GM12878 (cell line): ENCODE results near the gene MIER1. TPM values are rescaled to one million over a fixed set of nuclear protein-coding genes. Genes with fewer than 3 reads are reported as not detected.

Experiments
- ATAC-seq: fragments of 200-7000 bp; cut with Tn5 transposase; 3 replicates; pipeline ENCODE4 v1.9.1; 2020; ENCODE audit warnings: mild to moderate bottlenecking, moderate library complexity
- BruUV-seq: library from RNA; stranded (reverse); fragments of 400-500 nt; replicated peaks from 2 replicates; lab custom pipeline; 2021; lab: Mats Ljungman, UMichigan
- CTCF ChIA-PET: fragments of 300-600 bp; sonication (Branson Sonifier 250); formaldehyde crosslinking; extraction: SDS; loops from one replicate; lab custom pipeline; 2021; ENCODE audit warnings: inconsistent platforms; lab: Yijun Ruan, JAX
- POLR2A ChIA-PET: fragments of 350-600 bp; formaldehyde crosslinking; extraction: SDS; loops from one replicate; lab custom pipeline; 2021; ENCODE audit warnings: inconsistent platforms; lab: Charles Lee
- RAD21 ChIA-PET: fragments of 300-600 bp; sonication (Branson Sonifier 250); formaldehyde crosslinking; loops from one replicate; lab custom pipeline; 2023; ENCODE audit warnings: antibody characterized with exemption; ENCODE audit not compliant: unreplicated experiment; lab: Charles Lee
- SMC1A ChIA-PET: fragments of 300-600 bp; sonication (Branson Sonifier 250); formaldehyde crosslinking; loops from one replicate; lab custom pipeline; 2023; ENCODE audit not compliant: unreplicated experiment, uncharacterized antibody; lab: Charles Lee
- DNase-seq: peaks from one replicate; pipeline ENCODE4 v3.0.0-alpha.2; 2011; ENCODE audit warnings: low read depth, low spot score
- FAIRE-seq: peaks from 3 replicates; lab custom pipeline; 2011; peaks lifted over from hg19 to GRCh38; lab: Jason Lieb, UNC
- H2AFZ ChIP-seq: 2 replicates; pipeline ENCODE4 v1.6.0; 2011; ENCODE audit warnings: low read depth, low read length, control low read depth; ENCODE audit not compliant: control insufficient read depth
- H3K27ac ChIP-seq: 2 replicates; pipeline ENCODE4 v1.5.1; 2011; ENCODE audit warnings: control low read depth; ENCODE audit not compliant: control insufficient read depth, insufficient read depth
- H3K27me3 ChIP-seq, 2 experiments: replicated peaks in 1 of 2; 2 replicates each; pipeline versions ENCODE4 v1.6.0 to v1.6.1; 2011; ENCODE audit warnings: low read length in 1 of 2; ENCODE audit not compliant: control insufficient read depth in 2 of 2, insufficient read depth in 2 of 2
- H3K36me3 ChIP-seq, 2 experiments: 2 replicates each; pipeline ENCODE4 v1.5.1; 2011; ENCODE audit warnings: low read length in 1 of 2; ENCODE audit not compliant: control insufficient read depth in 2 of 2, insufficient read depth in 2 of 2
- H3K4me1 ChIP-seq: 2 replicates; pipeline ENCODE4 v1.6.1; 2011; ENCODE audit warnings: mild to moderate bottlenecking, low read length, moderate library complexity, mixed read lengths; ENCODE audit not compliant: control insufficient read depth, insufficient read depth
- H3K4me2 ChIP-seq: 2 replicates; pipeline ENCODE4 v1.6.0; 2011; ENCODE audit warnings: control low read depth; ENCODE audit not compliant: control insufficient read depth, insufficient read depth
- H3K4me3 ChIP-seq: fragments of 200-600 bp; sonication (generic); 2 replicates; pipeline ENCODE4 v1.5.1; 2016
- H3K79me2 ChIP-seq: 2 replicates; pipeline ENCODE4 v1.6.0; 2011; ENCODE audit warnings: low read length; ENCODE audit not compliant: control insufficient read depth, insufficient read depth
- H3K9ac ChIP-seq: 2 replicates; pipeline ENCODE4 v1.8.0; 2011; ENCODE audit warnings: low read length, control low read depth, mixed read lengths; ENCODE audit not compliant: control insufficient read depth, insufficient read depth
- H3K9me3 ChIP-seq: replicated peaks from 3 replicates; pipeline ENCODE4 v1.5.1; 2011; ENCODE audit warnings: mild to moderate bottlenecking, low read length; ENCODE audit not compliant: control insufficient read depth, insufficient read depth
- H4K20me1 ChIP-seq: 2 replicates; pipeline ENCODE4 v1.6.0; 2011; ENCODE audit not compliant: control insufficient read depth, insufficient read depth
- CBFB ChIP-seq: IDR thresholded peaks from 2 replicates; pipeline ENCODE4 v1.6.1; 2016; ENCODE audit warnings: antibody characterized with exemption, low read depth
- CREM ChIP-seq: IDR thresholded peaks from 2 replicates; pipeline ENCODE4 v1.6.1; 2014; ENCODE audit warnings: antibody characterized with exemption, low read depth
- DPF2 ChIP-seq: fragments of 450-650 bp; IDR thresholded peaks from 2 replicates; pipeline ENCODE4 v1.6.1; 2017; ENCODE audit warnings: mild to moderate bottlenecking
- GABPA ChIP-seq: IDR thresholded peaks from 2 replicates; pipeline ENCODE4 v1.6.1; 2014; ENCODE audit warnings: antibody characterized with exemption, low read depth, mild to moderate bottlenecking, inconsistent platforms
- IRF4 ChIP-seq: IDR thresholded peaks from 2 replicates; pipeline ENCODE4 v1.6.1; 2011; ENCODE audit warnings: low read depth, low read length
- MTA3 ChIP-seq: IDR thresholded peaks from 2 replicates; pipeline ENCODE4 v1.6.1; 2012; ENCODE audit warnings: low read length, inconsistent platforms, borderline replicate concordance
- NFXL1 ChIP-seq: fragments of 450-650 bp; IDR thresholded peaks from 2 replicates; pipeline ENCODE4 v1.6.1; 2017; ENCODE audit warnings: antibody characterized with exemption, mild to moderate bottlenecking, borderline replicate concordance
- NR2F1 ChIP-seq: fragments of 450-650 bp; conservative IDR thresholded peaks from 2 replicates; pipeline ENCODE4 v1.6.1; 2017; ENCODE audit warnings: mild to moderate bottlenecking
- RB1 ChIP-seq: fragments of 450-650 bp; formaldehyde crosslinking; IDR thresholded peaks from 2 replicates; pipeline ENCODE4 v1.6.1; 2017; ENCODE audit warnings: mild to moderate bottlenecking, borderline replicate concordance
- SRF ChIP-seq, 2 experiments: IDR thresholded peaks; 2 replicates each; pipeline ENCODE4 v1.6.1; 2011; ENCODE audit warnings: low read depth in 2 of 2, low read length in 2 of 2, mild to moderate bottlenecking in 1 of 2, moderate library complexity in 1 of 2
- WGBS: methylation state at CpG from one replicate; pipeline ENCODE4 v1.1.6; 2016; ENCODE audit warnings: low lambda C conversion rate; ENCODE audit not compliant: insufficient replicate concordance, insufficient coverage; ENCODE audit errors: missing lambda C conversion rate; 5-methylcytosine and 5-hydroxymethylcytosine counted together
- in situ Hi-C: fragments of 300-500 bp; cut with MboI; formaldehyde crosslinking; loops from 9 replicates; pipeline ENCODE4 v1.14.3; 2018; ENCODE audit warnings: mixed read lengths
- intact Hi-C: fragments of 100-400 bp; cut with micrococcal nuclease; formaldehyde crosslinking; loops from one replicate; pipeline ENCODE4 v1.14.2; 2022; ENCODE audit not compliant: unreplicated experiment
- polyA plus RNA-seq, 11 experiments: library from polyadenylated mRNA; depleted of rRNA in 4 of 11; unstranded in 6 of 11; stranded (reverse) in 5 of 11; fragments of >200 nt; fragmentation: Nextera tagmentation in 4 of 11; fragmentation: Illumina TruSeq in 1 of 11; extraction: Ambion mirVana in 4 of 11; extraction: Trizol in 1 of 11; gene quantifications; 1 replicate in 1 of 11; 2 replicates in 10 of 11; pipeline versions ENCODE4 v1.2.1 to v1.2.3, GENCODE V29; 2011 to 2016; ENCODE audit warnings: inconsistent platforms in 2 of 11, missing spikeins in 2 of 11, low read depth in 1 of 11
- total RNA-seq, 4 experiments: library from RNA; depleted of rRNA in 3 of 4; stranded (reverse); fragments of >200 nt in 3 of 4; fragmentation: Illumina TruSeq in 1 of 4; extraction: Trizol in 1 of 4; gene quantifications; 2 replicates each; pipeline versions ENCODE4 v1.2.1 to v1.2.3, GENCODE V29; 2013 to 2021
- TF ChIP-seq, protein P1 (sequence below): IDR thresholded peaks from 2 replicates; pipeline ENCODE4 v1.6.1; 2011; ENCODE audit warnings: borderline replicate concordance, low read depth, mild to moderate bottlenecking, moderate library complexity, low read length; ENCODE audit not compliant: insufficient read depth, poor library complexity, severe bottlenecking
- TF ChIP-seq, protein P2 (sequence below): IDR thresholded peaks from 2 replicates; pipeline ENCODE4 v1.6.1; 2012; ENCODE audit warnings: improper control_type of control experiment, low read depth, low read length; ENCODE audit not compliant: insufficient replicate concordance
- TF ChIP-seq, protein P3 (sequence below): IDR thresholded peaks from 2 replicates; pipeline ENCODE4 v1.6.1; 2012; ENCODE audit warnings: low read depth, low read length, improper control_type of control experiment

Gene MIER1
- total and polyA plus RNA-seq, 10 of the 15 experiments (the other 5 are each of a cell fraction or from before 2014, with no cell fraction given) = 13.6 to 39.8 (median 25.7) TPM

DNA sequence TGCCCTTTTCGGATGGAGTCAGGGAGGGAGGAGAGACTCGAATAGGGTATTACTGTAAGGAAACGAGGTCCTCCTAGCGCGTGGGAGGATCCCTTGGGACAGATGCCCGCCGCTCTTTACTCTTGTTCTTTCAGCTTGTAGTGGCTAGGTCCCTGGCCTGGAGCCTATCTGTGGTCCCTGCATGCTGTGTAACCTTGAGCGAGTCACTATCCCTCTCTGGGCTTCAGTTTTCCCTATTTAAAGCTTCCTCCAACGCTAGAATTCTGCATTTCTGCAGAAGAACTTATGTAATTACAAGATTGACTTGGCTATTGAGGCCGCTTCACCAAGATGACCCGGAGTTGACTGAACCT lies 744 bp downstream of the MIER1 start (continued):
- TF ChIP-seq, protein P1, sequence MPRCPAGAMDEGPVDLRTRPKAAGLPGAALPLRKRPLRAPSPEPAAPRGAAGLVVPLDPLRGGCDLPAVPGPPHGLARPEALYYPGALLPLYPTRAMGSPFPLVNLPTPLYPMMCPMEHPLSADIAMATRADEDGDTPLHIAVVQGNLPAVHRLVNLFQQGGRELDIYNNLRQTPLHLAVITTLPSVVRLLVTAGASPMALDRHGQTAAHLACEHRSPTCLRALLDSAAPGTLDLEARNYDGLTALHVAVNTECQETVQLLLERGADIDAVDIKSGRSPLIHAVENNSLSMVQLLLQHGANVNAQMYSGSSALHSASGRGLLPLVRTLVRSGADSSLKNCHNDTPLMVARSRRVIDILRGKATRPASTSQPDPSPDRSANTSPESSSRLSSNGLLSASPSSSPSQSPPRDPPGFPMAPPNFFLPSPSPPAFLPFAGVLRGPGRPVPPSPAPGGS = no peak
- TF ChIP-seq, all 136 proteins: peak for 8

DNA sequence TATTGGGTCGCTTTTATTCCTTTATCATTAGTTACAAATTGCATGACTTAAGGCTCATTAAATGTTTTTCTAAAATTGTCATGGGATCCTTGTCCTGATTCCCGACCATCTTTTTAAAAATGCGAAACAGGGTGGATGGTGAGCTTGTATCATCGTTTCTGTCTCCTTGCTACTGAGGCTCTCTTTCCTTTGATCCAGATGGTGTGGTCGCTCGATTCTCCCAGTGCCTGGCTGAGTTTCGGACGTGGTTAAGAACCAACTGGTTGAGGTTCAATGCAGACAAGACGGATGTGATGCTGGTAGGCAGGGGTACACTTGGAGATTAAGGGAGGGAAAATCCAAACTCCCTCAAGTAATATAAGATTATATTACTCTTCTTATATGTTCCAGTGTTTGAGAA lies 1.2 kb downstream of the MIER1 start:
- Histone ChIP-seq H2AFZ (no peak overlapping the region), H3K79me2 (peaks cover 66% of the 10 kb centered on the region), H3K4me1 (peaks cover 10% of the 10 kb centered on the region; the same call in 1 of the 2 replicates), H3K27ac (peak overlapping the region; percentile 83), H3K27me3 (no peaks in the 10 kb centered on the region), H3K9ac (peak overlapping the region; percentile 66), H3K9me3 (no peaks in the 10 kb centered on the region), H3K4me3 (peak overlapping the region; percentile 79), H4K20me1 (no peaks in the 10 kb centered on the region), H3K4me2 (peak overlapping the region; percentile 83), H3K36me3 (no peaks in the 10 kb centered on the region)
- 36% methylated on average over 9 of the region's 9 CpGs for WGBS
- SMC1A ChIA-PET = interaction anchor here (1.3 to 2.1 kb wide), 3 partner anchors 167 to 506 kb away, joined by 3 to 7 read pairs (median 3); no protein-coding TSS in a partner anchor
- RAD21 ChIA-PET = interaction anchor here (1.8 to 3.0 kb wide), 2 partner anchors 20 to 56 kb away, joined by 3 to 12 read pairs; no protein-coding TSS in a partner anchor
- ATAC-seq (no peak), FAIRE-seq (no peak), DNase-seq (no peak)
- CTCF ChIA-PET = interaction anchor here (1.0 to 1.5 kb wide), 5 partner anchors 9 to 835 kb away, joined by 3 read pairs; no protein-coding TSS in a partner anchor
- intact Hi-C loops (loop anchor here (5.0 kb wide), 2 partner anchors 126 to 159 kb away; partner anchors contain the start of gene SLC35D1), in situ Hi-C loops (loop anchor here (25.0 kb wide), 2 partner anchors 539 to 664 kb away; no protein-coding TSS in a partner anchor)
- POLR2A ChIA-PET = interaction anchor here (0.7 to 2.1 kb wide), 4 partner anchors 8 to 60 kb away, joined by 4 to 13 read pairs (median 10); no protein-coding TSS in a partner anchor
- no TSS peak for BruUV-seq
- TF ChIP-seq DPF2 = no peak
- TF ChIP-seq SRF (IDR thresholded peaks at IDR 0.05; ENCODE audit: low read depth in 2 of 2, low read length in 2 of 2) = no peak
- TF ChIP-seq GABPA = no peak
- TF ChIP-seq RB1 = no peak
- no peak for TF ChIP-seq NR2F1
- TF ChIP-seq CBFB = no peak
- TF ChIP-seq, protein P2, sequence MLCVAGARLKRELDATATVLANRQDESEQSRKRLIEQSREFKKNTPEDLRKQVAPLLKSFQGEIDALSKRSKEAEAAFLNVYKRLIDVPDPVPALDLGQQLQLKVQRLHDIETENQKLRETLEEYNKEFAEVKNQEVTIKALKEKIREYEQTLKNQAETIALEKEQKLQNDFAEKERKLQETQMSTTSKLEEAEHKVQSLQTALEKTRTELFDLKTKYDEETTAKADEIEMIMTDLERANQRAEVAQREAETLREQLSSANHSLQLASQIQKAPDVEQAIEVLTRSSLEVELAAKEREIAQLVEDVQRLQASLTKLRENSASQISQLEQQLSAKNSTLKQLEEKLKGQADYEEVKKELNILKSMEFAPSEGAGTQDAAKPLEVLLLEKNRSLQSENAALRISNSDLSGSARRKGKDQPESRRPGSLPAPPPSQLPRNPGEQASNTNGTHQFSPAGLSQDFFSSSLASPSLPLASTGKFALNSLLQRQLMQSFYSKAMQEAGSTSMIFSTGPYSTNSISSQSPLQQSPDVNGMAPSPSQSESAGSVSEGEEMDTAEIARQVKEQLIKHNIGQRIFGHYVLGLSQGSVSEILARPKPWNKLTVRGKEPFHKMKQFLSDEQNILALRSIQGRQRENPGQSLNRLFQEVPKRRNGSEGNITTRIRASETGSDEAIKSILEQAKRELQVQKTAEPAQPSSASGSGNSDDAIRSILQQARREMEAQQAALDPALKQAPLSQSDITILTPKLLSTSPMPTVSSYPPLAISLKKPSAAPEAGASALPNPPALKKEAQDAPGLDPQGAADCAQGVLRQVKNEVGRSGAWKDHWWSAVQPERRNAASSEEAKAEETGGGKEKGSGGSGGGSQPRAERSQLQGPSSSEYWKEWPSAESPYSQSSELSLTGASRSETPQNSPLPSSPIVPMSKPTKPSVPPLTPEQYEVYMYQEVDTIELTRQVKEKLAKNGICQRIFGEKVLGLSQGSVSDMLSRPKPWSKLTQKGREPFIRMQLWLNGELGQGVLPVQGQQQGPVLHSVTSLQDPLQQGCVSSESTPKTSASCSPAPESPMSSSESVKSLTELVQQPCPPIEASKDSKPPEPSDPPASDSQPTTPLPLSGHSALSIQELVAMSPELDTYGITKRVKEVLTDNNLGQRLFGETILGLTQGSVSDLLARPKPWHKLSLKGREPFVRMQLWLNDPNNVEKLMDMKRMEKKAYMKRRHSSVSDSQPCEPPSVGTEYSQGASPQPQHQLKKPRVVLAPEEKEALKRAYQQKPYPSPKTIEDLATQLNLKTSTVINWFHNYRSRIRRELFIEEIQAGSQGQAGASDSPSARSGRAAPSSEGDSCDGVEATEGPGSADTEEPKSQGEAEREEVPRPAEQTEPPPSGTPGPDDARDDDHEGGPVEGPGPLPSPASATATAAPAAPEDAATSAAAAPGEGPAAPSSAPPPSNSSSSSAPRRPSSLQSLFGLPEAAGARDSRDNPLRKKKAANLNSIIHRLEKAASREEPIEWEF = no peak
- TF ChIP-seq NFXL1 = no peak
- TF ChIP-seq, protein P3, sequence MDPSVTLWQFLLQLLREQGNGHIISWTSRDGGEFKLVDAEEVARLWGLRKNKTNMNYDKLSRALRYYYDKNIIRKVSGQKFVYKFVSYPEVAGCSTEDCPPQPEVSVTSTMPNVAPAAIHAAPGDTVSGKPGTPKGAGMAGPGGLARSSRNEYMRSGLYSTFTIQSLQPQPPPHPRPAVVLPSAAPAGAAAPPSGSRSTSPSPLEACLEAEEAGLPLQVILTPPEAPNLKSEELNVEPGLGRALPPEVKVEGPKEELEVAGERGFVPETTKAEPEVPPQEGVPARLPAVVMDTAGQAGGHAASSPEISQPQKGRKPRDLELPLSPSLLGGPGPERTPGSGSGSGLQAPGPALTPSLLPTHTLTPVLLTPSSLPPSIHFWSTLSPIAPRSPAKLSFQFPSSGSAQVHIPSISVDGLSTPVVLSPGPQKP = no peak
- TF ChIP-seq CREM = no peak
- no peak for TF ChIP-seq IRF4
- no peak for TF ChIP-seq MTA3
